H1 (cell line): ENCODE results near the gene SAMD7. TPM values are rescaled to one million over a fixed set of nuclear protein-coding genes. Genes with fewer than 3 reads are reported as not detected.

Experiments used
- CTCF ChIA-PET: fragments of 300-600 bp; sonication (Branson Sonifier 250); formaldehyde crosslinking; loops from one replicate; lab custom pipeline; 2021; ENCODE audit not compliant: partially characterized antibody; lab: Charles Lee
- POLR2A ChIA-PET: fragments of 300-600 bp; sonication (Branson Sonifier 250); formaldehyde crosslinking; loops from one replicate; lab custom pipeline; 2021; ENCODE audit warnings: inconsistent platforms; ENCODE audit not compliant: partially characterized antibody; lab: Charles Lee
- DNase-seq, 2 experiments: peaks; one replicate each; pipeline versions ENCODE4 v3.0.0 to v3.0.0-alpha.2; 2010 to 2022; ENCODE audit warnings: low spot score in 2 of 2, low read depth in 1 of 2, mixed read lengths in 1 of 2
- FAIRE-seq: peaks from 2 replicates; lab custom pipeline; 2011; peaks lifted over from hg19 to GRCh38; lab: Jason Lieb, UNC
- H2AFZ ChIP-seq: 2 replicates; pipeline ENCODE4 v1.8.1; 2012; ENCODE audit warnings: low read length, inconsistent platforms
- H2AK5ac ChIP-seq: 2 replicates; pipeline ENCODE4 v1.6.1; 2013; ENCODE audit warnings: low read depth, low read length
- H2BK120ac ChIP-seq: replicated peaks from 2 replicates; pipeline ENCODE3; 2013; ENCODE audit warnings: low read depth, low read length, inconsistent platforms
- H2BK12ac ChIP-seq: 2 replicates; pipeline ENCODE4 v1.6.1; 2013; ENCODE audit warnings: low read depth, low read length
- H2BK15ac ChIP-seq: 2 replicates; pipeline ENCODE4 v1.6.1; 2013; ENCODE audit warnings: low read length
- H2BK20ac ChIP-seq: 2 replicates; pipeline ENCODE4 v1.6.1; 2013; ENCODE audit warnings: low read length
- H2BK5ac ChIP-seq: 2 replicates; pipeline ENCODE4 v1.6.1; 2013; ENCODE audit warnings: low read depth, low read length
- H3K14ac ChIP-seq: 2 replicates; pipeline ENCODE4 v1.6.1; 2013; ENCODE audit warnings: inconsistent platforms; ENCODE audit not compliant: insufficient read length
- H3K18ac ChIP-seq: 2 replicates; pipeline ENCODE4 v1.6.1; 2013; ENCODE audit warnings: low read length; ENCODE audit errors: extremely low read depth
- H3K23ac ChIP-seq: 2 replicates; pipeline ENCODE4 v1.6.1; 2013; ENCODE audit warnings: inconsistent platforms; ENCODE audit not compliant: insufficient read length
- H3K23me2 ChIP-seq: 2 replicates; pipeline ENCODE4 v1.6.1; 2013; ENCODE audit warnings: low read depth, low read length
- H3K27ac ChIP-seq: 2 replicates; pipeline ENCODE4 v1.6.1; 2011; ENCODE audit warnings: low read depth, low read length, inconsistent platforms
- H3K27me3 ChIP-seq, 4 experiments: replicated peaks in 1 of 4; 1 replicate in 1 of 4; 2 replicates in 3 of 4; pipeline versions ENCODE4 v1.6.1 to v1.8.1; 2011 to 2013; ENCODE audit warnings: low read length in 3 of 4, mild to moderate bottlenecking in 3 of 4, inconsistent platforms in 2 of 4, mixed read lengths in 2 of 4, moderate library complexity in 1 of 4; ENCODE audit not compliant: control insufficient read depth in 3 of 4, insufficient read depth in 3 of 4; ENCODE audit errors: extremely low read depth in 1 of 4
- H3K36me3 ChIP-seq, 4 experiments: 2 replicates each; pipeline versions ENCODE4 v1.6.1 to v1.8.1; 2011 to 2013; ENCODE audit warnings: mild to moderate bottlenecking in 4 of 4, low read length in 3 of 4, moderate library complexity in 2 of 4, control low read depth in 1 of 4, inconsistent platforms in 1 of 4; ENCODE audit not compliant: insufficient read depth in 4 of 4, control insufficient read depth in 2 of 4
- H3K4ac ChIP-seq: replicated peaks from 2 replicates; pipeline ENCODE3; 2013; ENCODE audit warnings: low read length, low read depth, mixed read lengths, inconsistent platforms; ENCODE audit not compliant: insufficient read length
- H3K4me1 ChIP-seq, 4 experiments: replicated peaks in 1 of 4; 1 replicate in 1 of 4; 2 replicates in 3 of 4; pipeline versions ENCODE4 v1.6.1 to v1.8.1; 2011 to 2013; ENCODE audit warnings: low read length in 3 of 4, inconsistent platforms in 2 of 4, mixed read lengths in 1 of 4; ENCODE audit not compliant: insufficient read depth in 4 of 4, control insufficient read depth in 3 of 4
- H3K4me2 ChIP-seq, 2 experiments: 2 replicates each; pipeline versions ENCODE4 v1.6.1 to v1.8.1; 2011 to 2013; ENCODE audit warnings: low read depth in 2 of 2, low read length in 2 of 2, control low read depth in 1 of 2, inconsistent platforms in 1 of 2, mild to moderate bottlenecking in 1 of 2; ENCODE audit not compliant: insufficient read depth in 1 of 2
- H3K4me3 ChIP-seq, 4 experiments: fragments of 200-600, 300-600 bp in 1 of 4; sonication (generic), shearing (Covaris generic), sonication (Bioruptor Twin) in 1 of 4; 2 replicates each; pipeline versions ENCODE4 v1.5.1 to v1.8.1; 2011 to 2016; ENCODE audit warnings: low read length in 4 of 4, low read depth in 3 of 4, control low read depth in 2 of 4, inconsistent platforms in 2 of 4, mild to moderate bottlenecking in 2 of 4, mixed read lengths in 1 of 4, moderate library complexity in 1 of 4; ENCODE audit not compliant: insufficient read depth in 2 of 4; ENCODE audit errors: extremely low read depth in 1 of 4
- H3K56ac ChIP-seq: replicated peaks from 2 replicates; pipeline ENCODE3; 2013; ENCODE audit warnings: low read depth, mild to moderate bottlenecking, mixed read lengths, low read length, inconsistent platforms; ENCODE audit not compliant: insufficient read length
- H3K79me1 ChIP-seq: 2 replicates; pipeline ENCODE4 v1.6.1; 2013; ENCODE audit warnings: low read depth, low read length, control low read depth
- H3K79me2 ChIP-seq, 2 experiments: 2 replicates each; pipeline versions ENCODE4 v1.6.1 to v1.8.1; 2012 to 2013; ENCODE audit warnings: low read length in 2 of 2, mild to moderate bottlenecking in 2 of 2, inconsistent platforms in 1 of 2; ENCODE audit not compliant: insufficient read depth in 2 of 2, control insufficient read depth in 1 of 2
- H3K9ac ChIP-seq, 4 experiments: replicated peaks in 1 of 4; 1 replicate in 1 of 4; 2 replicates in 3 of 4; pipeline versions ENCODE4 v1.6.1 to v1.8.1; 2011 to 2013; ENCODE audit warnings: low read depth in 3 of 4, low read length in 3 of 4, control low read depth in 2 of 4, mild to moderate bottlenecking in 2 of 4, moderate library complexity in 2 of 4, inconsistent platforms in 1 of 4; ENCODE audit errors: extremely low read depth in 1 of 4
- H3K9me3 ChIP-seq, 2 experiments: 2 replicates each; pipeline versions ENCODE4 v1.6.1 to v1.8.1; 2012 to 2013; ENCODE audit warnings: mild to moderate bottlenecking in 2 of 2, moderate library complexity in 2 of 2, control low read depth in 1 of 2, inconsistent platforms in 1 of 2, low read depth in 1 of 2, low read length in 1 of 2, mixed read lengths in 1 of 2; ENCODE audit not compliant: insufficient read depth in 2 of 2
- H4K20me1 ChIP-seq, 2 experiments: replicated peaks in 1 of 2; 2 replicates each; pipeline versions ENCODE3 to v1.8.1; 2011 to 2013; ENCODE audit warnings: inconsistent platforms in 2 of 2, low read length in 2 of 2, mild to moderate bottlenecking in 1 of 2; ENCODE audit not compliant: insufficient read depth in 2 of 2, control insufficient read depth in 1 of 2
- H4K5ac ChIP-seq: 2 replicates; pipeline ENCODE4 v1.6.1; 2013; ENCODE audit warnings: low read length, low read depth, mixed read lengths, inconsistent platforms; ENCODE audit not compliant: insufficient read length
- H4K8ac ChIP-seq: 2 replicates; pipeline ENCODE4 v1.8.0; 2013; ENCODE audit warnings: mild to moderate bottlenecking, moderate library complexity, low read length, inconsistent platforms; ENCODE audit not compliant: insufficient read depth; ENCODE audit errors: extremely low read depth
- H4K91ac ChIP-seq: replicated peaks from 2 replicates; pipeline ENCODE3; 2013; ENCODE audit warnings: low read length, mixed read lengths, inconsistent platforms; ENCODE audit not compliant: insufficient read length
- CHD2 ChIP-seq: IDR thresholded peaks from 2 replicates; pipeline ENCODE4 v1.6.1; 2012; ENCODE audit warnings: low read length, improper control_type of control experiment
- EZH2 ChIP-seq: fragments of 200-600 bp; sonication (generic); IDR thresholded peaks from 2 replicates; pipeline ENCODE4 v1.7.1; 2012; ENCODE audit warnings: low read depth, mild to moderate bottlenecking, moderate library complexity, low read length, inconsistent platforms; ENCODE audit not compliant: severe bottlenecking
- GABPA ChIP-seq: IDR thresholded peaks from 2 replicates; pipeline ENCODE4 v1.6.1; 2011; ENCODE audit warnings: mild to moderate bottlenecking, low read length, moderate library complexity, borderline replicate concordance; ENCODE audit not compliant: insufficient read depth
- HDAC2 ChIP-seq, 2 experiments: fragments of 300-600 bp in 1 of 2; sonication (generic) in 1 of 2; IDR thresholded peaks; 2 replicates each; pipeline ENCODE4 v1.6.1; 2011 to 2012; ENCODE audit warnings: low read depth in 2 of 2, low read length in 2 of 2, mild to moderate bottlenecking in 2 of 2, moderate library complexity in 2 of 2, borderline replicate concordance in 1 of 2, inconsistent platforms in 1 of 2
- JUN ChIP-seq: IDR thresholded peaks from 2 replicates; pipeline ENCODE4 v1.6.1; 2011; ENCODE audit warnings: low read depth, mild to moderate bottlenecking, improper control_type of control experiment, low read length
- KDM5A ChIP-seq: fragments of 200-600 bp; IDR thresholded peaks from 2 replicates; pipeline ENCODE4 v1.7.1; 2012; ENCODE audit warnings: mild to moderate bottlenecking, low read length, inconsistent platforms, mixed read lengths
- NANOG ChIP-seq: IDR thresholded peaks from 2 replicates; pipeline ENCODE4 v1.6.1; 2011; ENCODE audit warnings: low read length, low read depth, mild to moderate bottlenecking, inconsistent platforms; ENCODE audit not compliant: insufficient read depth, poor library complexity, severe bottlenecking
- NRF1 ChIP-seq: IDR thresholded peaks from 2 replicates; pipeline ENCODE4 v1.6.1; 2011; ENCODE audit warnings: mild to moderate bottlenecking, low read depth, low read length, improper control_type of control experiment
- POU5F1 ChIP-seq: IDR thresholded peaks from 2 replicates; pipeline ENCODE4 v1.6.1; 2011; ENCODE audit warnings: low read depth, mild to moderate bottlenecking, low read length, moderate library complexity
- SAP30 ChIP-seq: fragments of 300-600 bp; sonication (generic); IDR thresholded peaks from 2 replicates; pipeline ENCODE4 v1.7.1; 2012; ENCODE audit warnings: low read length, moderate library complexity, mild to moderate bottlenecking, inconsistent platforms; ENCODE audit not compliant: insufficient read depth, insufficient replicate concordance
- SP1 ChIP-seq: IDR thresholded peaks from 2 replicates; pipeline ENCODE4 v1.6.1; 2011; ENCODE audit warnings: low read depth, low read length
- TAF7 ChIP-seq: optimal IDR thresholded peaks from 2 replicates; pipeline ENCODE3; 2011; ENCODE audit warnings: low read depth, mild to moderate bottlenecking, inconsistent platforms, low read length, moderate library complexity, borderline replicate concordance
- ZNF274 ChIP-seq: IDR thresholded peaks from 2 replicates; pipeline ENCODE4 v1.7.0; 2012; ENCODE audit warnings: low read length, borderline replicate concordance; ENCODE audit errors: extremely low read depth
- WGBS, 2 experiments: shearing (Covaris generic) in 1 of 2; methylation state at CpG; one replicate each; pipeline versions ENCODE4 v1.1.6 to v1.1.7; 2013 to 2015; ENCODE audit warnings: low lambda C conversion rate in 2 of 2, mixed read lengths in 2 of 2, inconsistent platforms in 1 of 2, low coverage in 1 of 2, missing lambda C conversion rate in 1 of 2; ENCODE audit not compliant: insufficient replicate concordance in 2 of 2, insufficient coverage in 1 of 2, insufficient read length in 1 of 2; ENCODE audit errors: extremely low coverage in 1 of 2, missing lambda C conversion rate in 1 of 2; 5-methylcytosine and 5-hydroxymethylcytosine counted together
- polyA plus RNA-seq, 7 experiments: library from polyadenylated mRNA; depleted of rRNA in 3 of 7; stranded (reverse) in 5 of 7; unstranded in 2 of 7; fragments of >200 nt in 5 of 7; fragments of 200-250 nt in 2 of 7; gene quantifications; 1 replicate in 5 of 7; 2 replicates in 1 of 7; 4 replicates in 1 of 7; pipeline versions ENCODE4 v1.2.1 to v1.2.3, GENCODE V29; 2011 to 2013; ENCODE audit warnings: missing spikeins in 2 of 7, mixed read lengths in 2 of 7
- total RNA-seq: library from RNA; stranded (reverse); fragmentation: NEBNext Ultra II Directional; extraction: Animal tissue kit (Norgen Biotek cat#: 25700); gene quantifications from 2 replicates; pipeline ENCODE4 v1.2.1, GENCODE V29; 2021

Gene SAMD7
- total and polyA plus RNA-seq, 2 of the 8 experiments (the other 6 are each of a cell fraction or from before 2014, with no cell fraction given), result not detected

DNA sequence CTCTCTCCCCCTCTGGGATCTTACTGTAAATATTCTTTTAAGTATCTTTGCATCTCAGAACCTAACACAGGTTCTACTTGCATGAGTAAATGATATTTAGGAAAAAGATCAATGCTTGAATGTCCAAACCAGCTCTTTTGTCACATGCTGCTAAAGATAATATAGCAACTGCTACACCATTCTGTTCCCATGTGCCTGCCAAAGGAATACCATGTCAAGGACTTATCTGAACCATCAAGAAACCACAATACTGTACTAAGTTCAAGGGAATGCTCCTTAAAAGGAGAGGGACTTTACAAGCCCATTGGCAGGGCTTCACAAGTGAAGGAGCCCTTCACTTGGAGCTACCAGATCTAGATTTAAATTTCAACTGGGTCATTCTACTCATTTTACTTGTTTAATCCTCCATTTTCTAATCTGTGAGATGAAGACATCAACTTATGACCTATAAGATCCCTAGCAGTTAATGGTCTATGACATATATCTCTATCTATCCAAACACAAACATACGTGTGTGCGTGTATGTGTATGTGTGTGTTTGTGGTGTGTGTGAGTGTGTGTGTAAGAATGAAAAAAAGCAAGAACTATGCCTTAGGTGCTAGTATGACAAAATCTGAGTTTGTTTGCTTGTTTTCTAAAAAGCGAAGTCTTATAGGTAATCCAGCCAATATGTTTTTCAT lies 42.2 kb downstream of the SAMD7 start:
- CTCF ChIA-PET, result interaction anchor here (1.1 kb wide), 1 partner anchor 19 kb away, joined by 3 read pairs; no protein-coding TSS in a partner anchor
- H2BK120ac ChIP-seq, result no peak overlapping the region
- TF ChIP-seq POU5F1, result no peak
- no peak for TF ChIP-seq TAF7
- no peak for TF ChIP-seq GABPA
- no peak for TF ChIP-seq NRF1
- TF ChIP-seq JUN, result no peak
- TF ChIP-seq SP1, result no peak
- TF ChIP-seq KDM5A, result no peak
- TF ChIP-seq ZNF274, result no peak
- no peak for TF ChIP-seq HDAC2 (IDR thresholded peaks at IDR 0.05; ENCODE audit: borderline replicate concordance in 1 of 2, low read depth in 2 of 2, low read length in 2 of 2)
- no peak for TF ChIP-seq SAP30
- TF ChIP-seq NANOG, result no peak
- no peak for TF ChIP-seq EZH2
- TF ChIP-seq CHD2, result no peak

More for the DNA sequence above, 42.2 kb downstream of the SAMD7 start:
- no peaks in the 10 kb centered on the region for H3K36me3 ChIP-seq
- no peak overlapping the region for H4K91ac ChIP-seq
- H2BK5ac ChIP-seq, result no peak overlapping the region
- no peak overlapping the region for H2BK12ac ChIP-seq
- no peak overlapping the region for H2AK5ac ChIP-seq
- H3K9me3 ChIP-seq, result no peaks in the 10 kb centered on the region
- no peak overlapping the region for H3K14ac ChIP-seq
- no peak overlapping the region for H2AFZ ChIP-seq
- H3K27me3 ChIP-seq, result no peaks in the 10 kb centered on the region
- no peak overlapping the region for H3K4me3 ChIP-seq
- POLR2A ChIA-PET, result interaction anchor here (1.9 kb wide), 1 partner anchor 14 kb away, joined by 6 read pairs; the partner anchor contains the start of gene SEC62
- H2BK20ac ChIP-seq, result no peak overlapping the region
- no peak overlapping the region for H4K5ac ChIP-seq
- no peaks in the 10 kb centered on the region for H4K20me1 ChIP-seq
- no peak overlapping the region for H3K4ac ChIP-seq
- no peak for FAIRE-seq
- WGBS, 2 experiments, result 87% methylated on average over 3 of the region's 3 CpGs; no CpG with 5 or more reads in 1 of the 2 experiments
- H3K27ac ChIP-seq, result no peak overlapping the region
- H3K18ac ChIP-seq, result no peak overlapping the region
- no peak overlapping the region for H3K23ac ChIP-seq
- H3K79me2 ChIP-seq, result no peaks in the 10 kb centered on the region
- H2BK15ac ChIP-seq, result no peak overlapping the region
- H3K4me1 ChIP-seq, result no peaks in the 10 kb centered on the region
- no peak overlapping the region for H3K9ac ChIP-seq
- no peak overlapping the region for H4K8ac ChIP-seq
- H3K4me2 ChIP-seq, result no peak overlapping the region
- no peaks in the 10 kb centered on the region for H3K79me1 ChIP-seq
- H3K23me2 ChIP-seq, result no peaks in the 10 kb centered on the region
- DNase-seq, result no peak
- no peak overlapping the region for H3K56ac ChIP-seq
